A549 (cell line): ENCODE measurements around the gene ARHGAP25. TPM values are rescaled to one million over a fixed set of nuclear protein-coding genes. Genes with fewer than 3 reads are reported as not detected.
A peak's percentile ranks its signal among the peaks of the same experiment; 100 is the strongest.

Experiments used
- ATAC-seq, 2 experiments: fragments of 200-7000 bp in 1 of 2; fragments of >200 bp in 1 of 2; cut with Nextera tagmentation in 1 of 2; cut with Tn5 transposase in 1 of 2; 3 replicates each; pipeline versions ENCODE4 v1.8.0 to v1.9.1; 2018 to 2020; ENCODE audit warnings: mild to moderate bottlenecking in 1 of 2, moderate library complexity in 1 of 2
- CTCF ChIA-PET: fragments of 300-600 bp; sonication (Branson Sonifier 250); formaldehyde crosslinking; extraction: SDS; loops from one replicate; lab custom pipeline; 2021; ENCODE audit warnings: antibody characterized with exemption, inconsistent platforms; lab: Yijun Ruan, JAX
- POLR2A ChIA-PET: fragments of 350-600 bp; formaldehyde crosslinking; extraction: SDS; loops from one replicate; lab custom pipeline; 2021; ENCODE audit warnings: antibody characterized with exemption, inconsistent platforms; lab: Yijun Ruan, JAX
- DNase-seq, 2 experiments: peaks; one replicate each; pipeline versions ENCODE4 v3.0.0 to v3.0.0-alpha.2; 2011 to 2016; ENCODE audit warnings: low read depth in 1 of 2, low spot score in 1 of 2
- FAIRE-seq: peaks from 2 replicates; lab custom pipeline; 2011; peaks lifted over from hg19 to GRCh38; lab: Jason Lieb, UNC
- H3K27ac ChIP-seq, 2 experiments: fragments of >200 bp; sonication (Bioruptor Twin); formaldehyde crosslinking; 3 replicates each; pipeline ENCODE4 v1.5.1; 2016 to 2017
- H3K4me1 ChIP-seq: fragments of >200 bp; sonication (Bioruptor Twin); formaldehyde crosslinking; 3 replicates; pipeline ENCODE4 v1.6.1; 2016
- H3K4me2 ChIP-seq: fragments of >200 bp; sonication (Bioruptor Twin); formaldehyde crosslinking; 3 replicates; pipeline ENCODE4 v1.6.1; 2016
- H3K4me3 ChIP-seq: fragments of >200 bp; sonication (Bioruptor Twin); formaldehyde crosslinking; 3 replicates; pipeline ENCODE4 v1.5.1; 2016
- H3K9me3 ChIP-seq: fragments of >200 bp; sonication (Bioruptor Twin); formaldehyde crosslinking; 3 replicates; pipeline ENCODE4 v1.6.1; 2016
- CHD2 ChIP-seq: fragments of 150-350 bp; IDR thresholded peaks from 2 replicates; pipeline ENCODE4 v1.6.1; 2014; ENCODE audit warnings: low read length; ENCODE audit not compliant: partially characterized antibody
- CTCF ChIP-seq: fragments of >200 bp; sonication (Bioruptor Twin); formaldehyde crosslinking; IDR thresholded peaks from 3 replicates; pipeline ENCODE4 v1.5.1; 2016
- EHMT2 ChIP-seq: fragments of 200-600 bp; sonication (generic); IDR thresholded peaks from 2 replicates; pipeline ENCODE4 v1.6.1; 2016; ENCODE audit warnings: antibody characterized with exemption, low read depth, mild to moderate bottlenecking, moderate library complexity
- HOXA7 ChIP-seq: fragments of 250-450 bp; sonication (Bioruptor Pico); IDR thresholded peaks from 2 replicates; pipeline ENCODE4 v1.5.0; 2020; ENCODE audit warnings: mild to moderate bottlenecking, moderate library complexity
- HOXB13 ChIP-seq: fragments of 250-450 bp; sonication (Bioruptor Pico); IDR thresholded peaks from 2 replicates; pipeline ENCODE4 v1.5.0; 2020; ENCODE audit warnings: low read depth, mild to moderate bottlenecking, moderate library complexity
- JUNB ChIP-seq: fragments of >200 bp; sonication (Bioruptor Twin); formaldehyde crosslinking; IDR thresholded peaks from 2 replicates; pipeline ENCODE4 v1.6.1; 2016
- KDM1A ChIP-seq: fragments of 200-600 bp; sonication (generic); IDR thresholded peaks from 2 replicates; pipeline ENCODE4 v1.6.1; 2016; ENCODE audit warnings: low read depth, mild to moderate bottlenecking
- MAFK ChIP-seq: fragments of 450-650 bp; IDR thresholded peaks from 2 replicates; pipeline ENCODE4 v1.6.1; 2014; ENCODE audit not compliant: partially characterized antibody
- MAZ ChIP-seq: fragments of 150-350 bp; IDR thresholded peaks from 2 replicates; pipeline ENCODE4 v1.6.1; 2014; ENCODE audit warnings: antibody characterized with exemption, low read depth, low read length, borderline replicate concordance
- NPAS2 ChIP-seq: fragments of 250-450 bp; sonication (Bioruptor Pico); IDR thresholded peaks from 2 replicates; pipeline ENCODE4 v1.8.0; 2022; ENCODE audit warnings: mild to moderate bottlenecking, moderate library complexity, borderline replicate concordance
- NR3C1 ChIP-seq: fragments of >200 bp; sonication (Bioruptor Twin); formaldehyde crosslinking; IDR thresholded peaks from 3 replicates; pipeline ENCODE4 v1.6.1; 2017
- PHF8 ChIP-seq: fragments of 200-600 bp; sonication (generic); IDR thresholded peaks from 2 replicates; pipeline ENCODE4 v1.6.1; 2016; ENCODE audit warnings: low read depth, mild to moderate bottlenecking, antibody characterized with exemption, moderate library complexity, borderline replicate concordance
- POLR2AphosphoS2 ChIP-seq: conservative IDR thresholded peaks from 2 replicates; pipeline ENCODE4 v1.6.1; 2012; ENCODE audit warnings: low read length, improper control_type of control experiment, inconsistent platforms
- RARB ChIP-seq: fragments of 250-450 bp; sonication (Bioruptor Pico); IDR thresholded peaks from 2 replicates; pipeline ENCODE4 v1.8.0; 2021; ENCODE audit warnings: mild to moderate bottlenecking, moderate library complexity
- RCOR1 ChIP-seq: fragments of 150-350 bp; IDR thresholded peaks from 2 replicates; pipeline ENCODE4 v1.6.1; 2014; ENCODE audit warnings: antibody characterized with exemption, low read length, low read depth
- REST ChIP-seq: fragments of 200-600 bp; sonication (generic); IDR thresholded peaks from 2 replicates; pipeline ENCODE4 v1.6.1; 2016; ENCODE audit warnings: antibody characterized with exemption, mild to moderate bottlenecking, moderate library complexity
- RFX5 ChIP-seq: fragments of 450-650 bp; IDR thresholded peaks from 2 replicates; pipeline ENCODE4 v1.7.1; 2014; ENCODE audit warnings: antibody characterized with exemption, mild to moderate bottlenecking, moderate library complexity
- SMC3 ChIP-seq: fragments of >200 bp; sonication (Bioruptor Twin); formaldehyde crosslinking; IDR thresholded peaks from 3 replicates; pipeline ENCODE4 v1.6.1; 2018; ENCODE audit warnings: inconsistent platforms
- SREBF2 ChIP-seq: fragments of 450-650 bp; IDR thresholded peaks from 2 replicates; pipeline ENCODE4 v1.6.1; 2014; ENCODE audit warnings: mild to moderate bottlenecking, moderate library complexity
- TFCP2L1 ChIP-seq: fragments of 250-450 bp; sonication (Bioruptor Pico); IDR thresholded peaks from 2 replicates; pipeline ENCODE4 v1.5.0; 2021; ENCODE audit warnings: mild to moderate bottlenecking
- TP53 ChIP-seq: fragments of 250-450 bp; sonication (Bioruptor Pico); IDR thresholded peaks from 2 replicates; pipeline ENCODE4 v1.5.0; 2021; ENCODE audit warnings: mild to moderate bottlenecking, moderate library complexity
- ZC3H11A ChIP-seq: fragments of 450-650 bp; IDR thresholded peaks from 2 replicates; pipeline ENCODE4 v1.6.1; 2014; ENCODE audit warnings: antibody characterized with exemption, mild to moderate bottlenecking
- ZNF302 ChIP-seq: fragments of 250-450 bp; sonication (Bioruptor Pico); IDR thresholded peaks from 2 replicates; pipeline ENCODE4 v1.9.0; 2021; ENCODE audit warnings: inconsistent platforms, mild to moderate bottlenecking, moderate library complexity
- WGBS: methylation state at CpG from one replicate; pipeline ENCODE4 v1.1.6; 2017; ENCODE audit errors: missing lambda C conversion rate; 5-methylcytosine and 5-hydroxymethylcytosine counted together
- polyA plus RNA-seq, 4 experiments: library from polyadenylated mRNA; depleted of rRNA in 3 of 4; stranded (reverse); fragments of >200 nt; fragmentation: RNase III in 1 of 4; extraction: RNeasy Plus Mini Kit Qiagen cat#74134 plus additional on column Dnase treatment in 1 of 4; gene quantifications; 2 replicates in 3 of 4; 3 replicates in 1 of 4; pipeline ENCODE4 v1.2.3, GENCODE V29; 2011 to 2017
- TF ChIP-seq, protein P1 (sequence below): IDR thresholded peaks from 2 replicates; pipeline ENCODE4 v1.6.1; 2012
- TF ChIP-seq, protein P2 (sequence below): fragments of 250-450 bp; sonication (Bioruptor Pico); IDR thresholded peaks from 2 replicates; pipeline ENCODE4 v1.5.0; 2020; ENCODE audit warnings: low read depth, mild to moderate bottlenecking, moderate library complexity
- TF ChIP-seq, protein P3 (sequence below): IDR thresholded peaks from 2 replicates; pipeline ENCODE4 v1.6.1; 2012; ENCODE audit warnings: low read depth, borderline replicate concordance

ARHGAP25 gene
- polyA plus RNA-seq, 2 of the 4 experiments (the other 2 are of a cell fraction) = 0.50 to 2.4 TPM

GRCh38 chr2:68798569-68798968 lies 64.0 kb downstream of the ARHGAP25 start:
- TF ChIP-seq ZNF302 (CRISPR knock-in tag) (no peak), MAFK (peak; percentile 37), KDM1A (no peak)
- no peak overlapping the region for H3K4me2 ChIP-seq
- no peaks in the 10 kb centered on the region for H3K4me1 ChIP-seq
- H3K9me3 ChIP-seq = no peaks in the 10 kb centered on the region
- ChIA-PET CTCF (interaction anchor here (0.8 to 1.4 kb wide), 4 partner anchors 11 to 126 kb away, joined by 3 read pairs; no protein-coding TSS in a partner anchor), POLR2A (no interaction called here)
- H3K4me3 ChIP-seq = no peak overlapping the region
- FAIRE-seq (no peak), DNase-seq (no peak), ATAC-seq (no peak)
- no peak overlapping the region for H3K27ac ChIP-seq

- WGBS = 81% methylated on average over 14 of the region's 14 CpGs
- ChIA-PET CTCF (interaction anchor here (1.1 to 1.4 kb wide), 3 partner anchors 78 to 144 kb away, joined by 3 read pairs; no protein-coding TSS in a partner anchor), POLR2A (no interaction called here)
- ATAC-seq (no peak), FAIRE-seq (no peak), DNase-seq (no peak)
- no peak overlapping the region for H3K4me3 ChIP-seq
- no peaks in the 10 kb centered on the region for H3K9me3 ChIP-seq
- no peak overlapping the region for H3K27ac ChIP-seq
- no peak overlapping the region for H3K4me2 ChIP-seq
- no peak for TF ChIP-seq ZNF302 (CRISPR knock-in tag)
- TF ChIP-seq SREBF2 = no peak
- TF ChIP-seq NPAS2 (CRISPR knock-in tag) = no peak
- TF ChIP-seq NR3C1 = no peak
- TF ChIP-seq RARB = no peak
- TF ChIP-seq RCOR1 = no peak
- no peak for TF ChIP-seq CHD2
- TF ChIP-seq CTCF = no peak
- TF ChIP-seq MAZ = no peak
- TF ChIP-seq JUNB = no peak
- TF ChIP-seq TFCP2L1 = no peak
- TF ChIP-seq, protein P1, sequence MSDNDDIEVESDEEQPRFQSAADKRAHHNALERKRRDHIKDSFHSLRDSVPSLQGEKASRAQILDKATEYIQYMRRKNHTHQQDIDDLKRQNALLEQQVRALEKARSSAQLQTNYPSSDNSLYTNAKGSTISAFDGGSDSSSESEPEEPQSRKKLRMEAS = no peak
- TF ChIP-seq, protein P2, sequence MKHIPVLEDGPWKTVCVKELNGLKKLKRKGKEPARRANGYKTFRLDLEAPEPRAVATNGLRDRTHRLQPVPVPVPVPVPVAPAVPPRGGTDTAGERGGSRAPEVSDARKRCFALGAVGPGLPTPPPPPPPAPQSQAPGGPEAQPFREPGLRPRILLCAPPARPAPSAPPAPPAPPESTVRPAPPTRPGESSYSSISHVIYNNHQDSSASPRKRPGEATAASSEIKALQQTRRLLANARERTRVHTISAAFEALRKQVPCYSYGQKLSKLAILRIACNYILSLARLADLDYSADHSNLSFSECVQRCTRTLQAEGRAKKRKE (CRISPR knock-in tag) = no peak
- TF ChIP-seq ZC3H11A = no peak
- no peak for TF ChIP-seq SMC3
- TF ChIP-seq HOXA7 (CRISPR knock-in tag) = no peak
- TF ChIP-seq EHMT2 = no peak
- TF ChIP-seq, protein P3, sequence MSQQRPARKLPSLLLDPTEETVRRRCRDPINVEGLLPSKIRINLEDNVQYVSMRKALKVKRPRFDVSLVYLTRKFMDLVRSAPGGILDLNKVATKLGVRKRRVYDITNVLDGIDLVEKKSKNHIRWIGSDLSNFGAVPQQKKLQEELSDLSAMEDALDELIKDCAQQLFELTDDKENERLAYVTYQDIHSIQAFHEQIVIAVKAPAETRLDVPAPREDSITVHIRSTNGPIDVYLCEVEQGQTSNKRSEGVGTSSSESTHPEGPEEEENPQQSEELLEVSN = no peak
- no peak for TF ChIP-seq POLR2AphosphoS2
- no peaks in the 10 kb centered on the region for H3K4me1 ChIP-seq
Measured at GRCh38 chr2:68799140-68800026, 64.8 kb downstream of the ARHGAP25 start.

GRCh38 chr2:68800027-68800401 lies 65.4 kb downstream of the ARHGAP25 start:
- no peak overlapping the region for H3K4me2 ChIP-seq
- WGBS = 74% methylated on average over 3 of the region's 4 CpGs
- FAIRE-seq (no peak), ATAC-seq (no peak; a peak in 1 of 6 replicates), DNase-seq (no peak)
- H3K27ac ChIP-seq = no peak overlapping the region
- ChIA-PET CTCF (interaction anchor here (1.1 kb wide), 1 partner anchor 143 kb away, joined by 3 read pairs; no protein-coding TSS in a partner anchor), POLR2A (no interaction called here)
- H3K4me3 ChIP-seq = no peak overlapping the region
- no peaks in the 10 kb centered on the region for H3K9me3 ChIP-seq
- no peaks in the 10 kb centered on the region for H3K4me1 ChIP-seq
- no peak for TF ChIP-seq SREBF2
- TF ChIP-seq REST = no peak
- TF ChIP-seq TFCP2L1 = no peak
- no peak for TF ChIP-seq PHF8
- no peak for TF ChIP-seq HOXB13 (CRISPR knock-in tag)
- TF ChIP-seq, protein P3 = no peak
- no peak for TF ChIP-seq RFX5
- no peak for TF ChIP-seq TP53 (CRISPR knock-in tag)
